ENCODE data around the gene OPCML.
A peak's percentile ranks its signal among the peaks of the same experiment; 100 is the strongest.

Gene OPCML

GRCh38 chr11:132444911-132445310, 1087.4 kb downstream of the OPCML start:
- no peaks in the 10 kb centered on the region for H3K27me3 ChIP-seq (ENCODE audit: control insufficient read depth in 3 of 3, insufficient read depth in 3 of 3, low read depth in 1 of 3, low read length in 3 of 3)
- no CpG with 5 or more reads among the region's 4 CpGs for WGBS, 2 donors (ENCODE audit: extremely low coverage in 2 of 2, insufficient read length in 2 of 2, insufficient replicate concordance in 1 of 2)
- H3K4ac ChIP-seq (ENCODE audit: low read length), result no peak overlapping the region
- H3K23ac ChIP-seq (ENCODE audit: low read depth, low read length, poor library complexity), result no peak overlapping the region
- no peak overlapping the region for H3K18ac ChIP-seq (ENCODE audit: low read length)
- no peak overlapping the region for H2BK120ac ChIP-seq (ENCODE audit: low read depth, low read length)
- H2BK12ac ChIP-seq (ENCODE audit: low read length), result no peak overlapping the region
- H2AK5ac ChIP-seq (ENCODE audit: low read depth, low read length), result no peak overlapping the region
- no peak overlapping the region for H3K4me2 ChIP-seq (ENCODE audit: insufficient read depth, low read length, poor library complexity, severe bottlenecking)
- no peak overlapping the region for H3K4me3 ChIP-seq (ENCODE audit: low read length in 2 of 2)
- H3K9ac ChIP-seq (ENCODE audit: low read depth, low read length, poor library complexity), result no peak overlapping the region
- H3K79me1 ChIP-seq (ENCODE audit: low read depth, low read length), result no peaks in the 10 kb centered on the region
- no peak overlapping the region for H2BK15ac ChIP-seq (ENCODE audit: low read length)
- no peak for DNase-seq (ENCODE audit: low spot score)
- H3K27ac ChIP-seq (replicated peaks; ENCODE audit: low read length), result no peak overlapping the region
- H3K36me3 ChIP-seq (replicated peaks in 1 of 2; ENCODE audit: control insufficient read depth in 2 of 2, insufficient read depth in 2 of 2, low read length in 2 of 2), result no peaks in the 10 kb centered on the region
- H4K8ac ChIP-seq (ENCODE audit: low read depth, low read length), result no peak overlapping the region
- no peaks in the 10 kb centered on the region for H3K9me3 ChIP-seq (replicated peaks in 1 of 2; ENCODE audit: control insufficient read depth in 2 of 2, insufficient read depth in 1 of 2, low read depth in 1 of 2, low read length in 2 of 2)
- no peak overlapping the region for H2AFZ ChIP-seq (ENCODE audit: low read length)
- no peak overlapping the region for H2BK5ac ChIP-seq (ENCODE audit: low read length)
- H4K91ac ChIP-seq (ENCODE audit: low read depth, low read length, poor library complexity), result no peak overlapping the region
- no peak overlapping the region for H3K14ac ChIP-seq (ENCODE audit: low read length)
- H3K4me1 ChIP-seq (ENCODE audit: control insufficient read depth in 2 of 2, insufficient read depth in 1 of 2, low read depth in 1 of 2, low read length in 2 of 2), result peaks cover 0 to 4% of the 10 kb centered on the region in 2 donors

GRCh38 chr11:132439711-132440255, 1092.5 kb downstream of the OPCML start:
- Histone ChIP-seq H4K91ac (ENCODE audit: low read depth, low read length, poor library complexity) (no peak overlapping the region), H2BK5ac (ENCODE audit: low read length) (no peak overlapping the region), H3K4me2 (ENCODE audit: insufficient read depth, low read length, poor library complexity, severe bottlenecking) (no peak overlapping the region), H3K36me3 (replicated peaks in 1 of 2; ENCODE audit: control insufficient read depth in 2 of 2, insufficient read depth in 2 of 2, low read length in 2 of 2) (no peaks in the 10 kb centered on the region), H3K4ac (ENCODE audit: low read length) (no peak overlapping the region), H3K4me1 (ENCODE audit: control insufficient read depth in 2 of 2, insufficient read depth in 1 of 2, low read depth in 1 of 2, low read length in 2 of 2) (peaks cover 0 to 2% of the 10 kb centered on the region in 2 donors), H2BK15ac (ENCODE audit: low read length) (no peak overlapping the region), H3K9ac (ENCODE audit: low read depth, low read length, poor library complexity) (no peak overlapping the region), H4K8ac (ENCODE audit: low read depth, low read length) (no peak overlapping the region), H3K23ac (ENCODE audit: low read depth, low read length, poor library complexity) (no peak overlapping the region), H2AFZ (ENCODE audit: low read length) (no peak overlapping the region), H3K27ac (replicated peaks; ENCODE audit: low read length) (no peak overlapping the region), H2BK12ac (ENCODE audit: low read length) (no peak overlapping the region), H3K79me1 (ENCODE audit: low read depth, low read length) (no peaks in the 10 kb centered on the region), H2AK5ac (ENCODE audit: low read depth, low read length) (no peak overlapping the region), H3K18ac (ENCODE audit: low read length) (no peak overlapping the region), H3K4me3 (ENCODE audit: low read length in 2 of 2) (no peak overlapping the region), H2BK120ac (ENCODE audit: low read depth, low read length) (no peak overlapping the region), H3K14ac (ENCODE audit: low read length) (no peak overlapping the region), H3K27me3 (ENCODE audit: control insufficient read depth in 3 of 3, insufficient read depth in 3 of 3, low read depth in 1 of 3, low read length in 3 of 3) (no peaks in the 10 kb centered on the region), H3K9me3 (replicated peaks in 1 of 2; ENCODE audit: control insufficient read depth in 2 of 2, insufficient read depth in 1 of 2, low read depth in 1 of 2, low read length in 2 of 2) (no peaks in the 10 kb centered on the region)
- DNase-seq (ENCODE audit: low spot score), result no peak
- WGBS, 2 donors (ENCODE audit: extremely low coverage in 2 of 2, insufficient read length in 2 of 2, insufficient replicate concordance in 1 of 2), result no CpG with 5 or more reads among the region's 5 CpGs

GRCh38 chr11:132438418-132438817, 1093.9 kb downstream of the OPCML start:
- Histone ChIP-seq H4K91ac (ENCODE audit: low read depth, low read length, poor library complexity) (no peak overlapping the region), H2BK12ac (ENCODE audit: low read length) (no peak overlapping the region), H2BK120ac (ENCODE audit: low read depth, low read length) (no peak overlapping the region), H3K14ac (ENCODE audit: low read length) (no peak overlapping the region), H3K27me3 (ENCODE audit: control insufficient read depth in 3 of 3, insufficient read depth in 3 of 3, low read depth in 1 of 3, low read length in 3 of 3) (no peaks in the 10 kb centered on the region), H3K4me2 (ENCODE audit: insufficient read depth, low read length, poor library complexity, severe bottlenecking) (no peak overlapping the region), H3K4me3 (ENCODE audit: low read length in 2 of 2) (peak overlapping the region in 1 of 2 donors; percentile 56), H2AFZ (ENCODE audit: low read length) (no peak overlapping the region), H3K9me3 (replicated peaks in 1 of 2; ENCODE audit: control insufficient read depth in 2 of 2, insufficient read depth in 1 of 2, low read depth in 1 of 2, low read length in 2 of 2) (no peaks in the 10 kb centered on the region), H2AK5ac (ENCODE audit: low read depth, low read length) (no peak overlapping the region), H3K4me1 (ENCODE audit: control insufficient read depth in 2 of 2, insufficient read depth in 1 of 2, low read depth in 1 of 2, low read length in 2 of 2) (no peaks in the 10 kb centered on the region), H2BK15ac (ENCODE audit: low read length) (no peak overlapping the region), H3K27ac (replicated peaks; ENCODE audit: low read length) (no peak overlapping the region), H3K79me1 (ENCODE audit: low read depth, low read length) (no peaks in the 10 kb centered on the region), H3K18ac (ENCODE audit: low read length) (peak overlapping the region; percentile 68), H3K4ac (ENCODE audit: low read length) (no peak overlapping the region), H4K8ac (ENCODE audit: low read depth, low read length) (no peak overlapping the region), H3K23ac (ENCODE audit: low read depth, low read length, poor library complexity) (peak overlapping the region; percentile 83), H2BK5ac (ENCODE audit: low read length) (no peak overlapping the region), H3K9ac (ENCODE audit: low read depth, low read length, poor library complexity) (peak overlapping the region; percentile 39), H3K36me3 (replicated peaks in 1 of 2; ENCODE audit: control insufficient read depth in 2 of 2, insufficient read depth in 2 of 2, low read length in 2 of 2) (no peaks in the 10 kb centered on the region)
- no CpG with 5 or more reads among the region's 1 CpG for WGBS, 2 donors (ENCODE audit: extremely low coverage in 2 of 2, insufficient read length in 2 of 2, insufficient replicate concordance in 1 of 2)
- no peak for DNase-seq (ENCODE audit: low spot score)

- no peak for DNase-seq (ENCODE audit: low spot score)
- Histone ChIP-seq H3K4me2 (ENCODE audit: insufficient read depth, low read length, poor library complexity, severe bottlenecking) (no peak overlapping the region), H4K91ac (ENCODE audit: low read depth, low read length, poor library complexity) (no peak overlapping the region), H3K23ac (ENCODE audit: low read depth, low read length, poor library complexity) (no peak overlapping the region), H3K79me1 (ENCODE audit: low read depth, low read length) (no peaks in the 10 kb centered on the region), H3K27me3 (ENCODE audit: control insufficient read depth in 3 of 3, insufficient read depth in 3 of 3, low read depth in 1 of 3, low read length in 3 of 3) (no peaks in the 10 kb centered on the region), H3K36me3 (replicated peaks in 1 of 2; ENCODE audit: control insufficient read depth in 2 of 2, insufficient read depth in 2 of 2, low read length in 2 of 2) (no peaks in the 10 kb centered on the region), H3K4me3 (ENCODE audit: low read length in 2 of 2) (no peak overlapping the region), H2BK5ac (ENCODE audit: low read length) (no peak overlapping the region), H2AK5ac (ENCODE audit: low read depth, low read length) (no peak overlapping the region), H2BK12ac (ENCODE audit: low read length) (no peak overlapping the region), H3K27ac (replicated peaks; ENCODE audit: low read length) (no peak overlapping the region), H3K4me1 (ENCODE audit: control insufficient read depth in 2 of 2, insufficient read depth in 1 of 2, low read depth in 1 of 2, low read length in 2 of 2) (peaks cover 8% of the 10 kb centered on the region in 2 donors), H2AFZ (ENCODE audit: low read length) (peak overlapping the region; percentile 45), H3K18ac (ENCODE audit: low read length) (peak overlapping the region; percentile 51), H3K9ac (ENCODE audit: low read depth, low read length, poor library complexity) (no peak overlapping the region), H3K9me3 (replicated peaks in 1 of 2; ENCODE audit: control insufficient read depth in 2 of 2, insufficient read depth in 1 of 2, low read depth in 1 of 2, low read length in 2 of 2) (no peaks in the 10 kb centered on the region), H2BK15ac (ENCODE audit: low read length) (no peak overlapping the region), H4K8ac (ENCODE audit: low read depth, low read length) (no peak overlapping the region), H3K4ac (ENCODE audit: low read length) (no peak overlapping the region), H3K14ac (ENCODE audit: low read length) (no peak overlapping the region), H2BK120ac (ENCODE audit: low read depth, low read length) (no peak overlapping the region)
- WGBS, 2 donors (ENCODE audit: extremely low coverage in 2 of 2, insufficient read length in 2 of 2, insufficient replicate concordance in 1 of 2), result no CpG with 5 or more reads among the region's 14 CpGs
Observed at GRCh38 chr11:132430429-132431062, 1101.8 kb downstream of the OPCML start.
